Right kidney (tissue), 9 donors: ENCODE data around the gene TMEM52B.

Experiments
- DNase-seq: peaks from one replicate; pipeline ENCODE4 v3.0.0-alpha.2; 2016
- long read RNA-seq, 8 donors: transcript quantifications; one replicate each; lab custom pipeline, GENCODE V29; 2026

The TMEM52B gene
- long read RNA-seq, donor 1, partial matches to known transcripts, result 16 of 21 reads
- long read RNA-seq, donor 1, other reads (novel, unspliced or antisense), result 0 of 21 reads
- long read RNA-seq, donor 2, partial matches to known transcripts, result 10 of 17 reads
- long read RNA-seq, donor 2, other reads (novel, unspliced or antisense), result 0 of 17 reads
- long read RNA-seq, donor 3, transcript TMEM52B-201 (4 exons, 2,731 nt), result major isoform, 5 of 20 reads
- long read RNA-seq, donor 3, partial matches to known transcripts, result 11 of 20 reads
- long read RNA-seq, donor 3, other reads (novel, unspliced or antisense), result 0 of 20 reads
- long read RNA-seq, donor 4, transcript TMEM52B-201 (4 exons, 2,731 nt), result major isoform, 7 of 36 reads
- long read RNA-seq, donor 4, transcript TMEM52B-206 (2 exons, 561 nt), result minor isoform, 6 of 36 reads
- long read RNA-seq, donor 4, partial matches to known transcripts, result 22 of 36 reads
- long read RNA-seq, donor 4, other reads (novel, unspliced or antisense), result 0 of 36 reads
- long read RNA-seq, donor 5, transcript TMEM52B-201 (4 exons, 2,731 nt), result major isoform, 7 of 41 reads
- long read RNA-seq, donor 5, partial matches to known transcripts, result 30 of 41 reads
- long read RNA-seq, donor 5, other reads (novel, unspliced or antisense), result 0 of 41 reads
- long read RNA-seq, donor 6, transcript TMEM52B-201 (4 exons, 2,731 nt), result major isoform, 9 of 35 reads
- long read RNA-seq, donor 6, partial matches to known transcripts, result 20 of 35 reads
- long read RNA-seq, donor 6, other reads (novel, unspliced or antisense), result 0 of 35 reads
- long read RNA-seq, donor 7, transcript TMEM52B-201 (4 exons, 2,731 nt), result major isoform, 5 of 172 reads
- long read RNA-seq, donor 7, partial matches to known transcripts, result 165 of 172 reads
- long read RNA-seq, donor 7, other reads (novel, unspliced or antisense), result 0 of 172 reads
- long read RNA-seq, donor 8, transcript TMEM52B-201 (4 exons, 2,731 nt), result major isoform, 8 of 49 reads
- long read RNA-seq, donor 8, partial matches to known transcripts, result 37 of 49 reads
- long read RNA-seq, donor 8, other reads (novel, unspliced or antisense), result 0 of 49 reads

- no peak for DNase-seq
These were observed at the start of gene TMEM52B for GRCh38 chr12:10178821-10179220. TSS of gene TMEM52B (plus strand) at chr12:10179032. CDS start at chr12:10179575, 543 bp downstream.

GRCh38 chr12:10130042-10130441, 48.8 kb upstream of the TMEM52B start, which contains the start of gene CLEC7A:
TSS of gene CLEC7A (minus strand) at chr12:10130199. CDS start at chr12:10130082, 117 bp downstream.
- DNase-seq, result no peak

- no peak for DNase-seq
These were observed 47.6 kb upstream of the TMEM52B start for GRCh38 chr12:10131111-10131690.

- DNase-seq, result no peak
These were observed 45.9 kb upstream of the TMEM52B start for GRCh38 chr12:10132850-10133370.

GRCh38 chr12:10135126-10135525, 43.7 kb upstream of the TMEM52B start:
- no peak for DNase-seq

- no peak for DNase-seq
These were observed 42.1 kb upstream of the TMEM52B start for GRCh38 chr12:10136637-10137205.

- DNase-seq, result peak; percentile 14
These were observed 38.8 kb upstream of the TMEM52B start for GRCh38 chr12:10140001-10140400.

GRCh38 chr12:10142976-10143589, 35.7 kb upstream of the TMEM52B start:
- DNase-seq, result no peak

- no peak for DNase-seq
These were observed 31.0 kb upstream of the TMEM52B start for GRCh38 chr12:10147714-10148403.

GRCh38 chr12:10151621-10152020, 27.2 kb upstream of the TMEM52B start:
- no peak for DNase-seq

GRCh38 chr12:10153271-10154144, 25.3 kb upstream of the TMEM52B start:
- peak; percentile 96 for DNase-seq

- no peak for DNase-seq
These were observed 24.7 kb upstream of the TMEM52B start for GRCh38 chr12:10154145-10154496.

- DNase-seq, result no peak
These were observed 22.9 kb upstream of the TMEM52B start for GRCh38 chr12:10155966-10156365.

GRCh38 chr12:10158406-10158805, 20.4 kb upstream of the TMEM52B start:
- DNase-seq, result no peak

- no peak for DNase-seq
These were observed 19.6 kb upstream of the TMEM52B start for GRCh38 chr12:10159280-10159679.

- no peak for DNase-seq
These were observed 18.0 kb upstream of the TMEM52B start for GRCh38 chr12:10160617-10161385.

GRCh38 chr12:10163084-10163483, 15.7 kb upstream of the TMEM52B start:
- DNase-seq, result no peak

GRCh38 chr12:10165421-10165820, 13.4 kb upstream of the TMEM52B start:
- no peak for DNase-seq

- DNase-seq, result no peak
These were observed 11.2 kb upstream of the TMEM52B start for GRCh38 chr12:10167599-10167998.
